GM15510 (cell line): ENCODE measurements around the gene KRT9.

Experiments used
- POLR2A ChIP-seq: IDR thresholded peaks from 3 replicates; pipeline ENCODE4 v1.6.1; 2011; ENCODE audit warnings: borderline replicate concordance; ENCODE audit not compliant: insufficient read length; ENCODE audit errors: extremely low read depth

KRT9 gene

GRCh38 chr17:41539979-41540701, 31.7 kb downstream of the KRT9 start:
- TF ChIP-seq POLR2A, result no peak

GRCh38 chr17:41539071-41539492, 32.8 kb downstream of the KRT9 start:
- TF ChIP-seq POLR2A, result no peak

DNA sequence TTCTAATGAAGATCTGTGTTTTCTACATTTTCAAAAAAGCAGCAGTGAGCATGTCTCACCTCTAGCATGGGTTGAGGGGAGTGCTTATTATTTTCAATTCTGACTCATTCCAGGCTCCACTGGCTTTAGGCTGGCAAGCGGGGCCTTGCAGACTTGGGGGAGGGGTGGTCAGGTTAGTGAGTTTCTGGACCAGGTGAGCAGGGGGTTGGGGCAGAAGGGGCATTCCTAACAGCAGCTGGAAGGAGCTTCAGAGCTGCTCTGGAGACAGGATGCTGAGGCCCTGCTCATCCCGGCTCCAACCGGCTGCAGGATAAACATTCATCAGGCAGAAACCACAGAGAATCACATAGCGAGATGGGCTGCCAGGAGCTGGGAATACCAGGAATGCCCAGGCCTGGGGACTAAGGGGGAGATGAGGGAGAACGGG, 33.3 kb downstream of the KRT9 start:
- TF ChIP-seq POLR2A, result no peak

- no peak for TF ChIP-seq POLR2A
These were observed 33.9 kb downstream of the KRT9 start for GRCh38 chr17:41537990-41538389.

DNA sequence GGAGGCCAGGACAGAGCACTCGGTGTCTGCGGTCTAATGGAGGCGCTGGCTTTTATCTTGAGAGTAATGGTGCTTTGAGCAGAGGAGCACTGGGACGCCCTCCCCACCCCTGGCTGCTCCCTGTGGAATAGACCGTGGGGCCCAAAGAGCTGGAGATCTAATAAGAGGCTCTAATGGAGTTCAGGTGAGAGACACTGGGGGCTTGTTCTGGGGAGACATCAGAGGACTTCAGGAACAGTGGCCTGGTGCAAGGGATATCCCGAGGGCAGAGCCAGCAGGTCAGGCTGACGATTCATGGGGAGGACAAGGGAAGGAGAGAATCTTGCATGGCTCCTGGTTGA, 34.3 kb downstream of the KRT9 start:
- no peak for TF ChIP-seq POLR2A

DNA sequence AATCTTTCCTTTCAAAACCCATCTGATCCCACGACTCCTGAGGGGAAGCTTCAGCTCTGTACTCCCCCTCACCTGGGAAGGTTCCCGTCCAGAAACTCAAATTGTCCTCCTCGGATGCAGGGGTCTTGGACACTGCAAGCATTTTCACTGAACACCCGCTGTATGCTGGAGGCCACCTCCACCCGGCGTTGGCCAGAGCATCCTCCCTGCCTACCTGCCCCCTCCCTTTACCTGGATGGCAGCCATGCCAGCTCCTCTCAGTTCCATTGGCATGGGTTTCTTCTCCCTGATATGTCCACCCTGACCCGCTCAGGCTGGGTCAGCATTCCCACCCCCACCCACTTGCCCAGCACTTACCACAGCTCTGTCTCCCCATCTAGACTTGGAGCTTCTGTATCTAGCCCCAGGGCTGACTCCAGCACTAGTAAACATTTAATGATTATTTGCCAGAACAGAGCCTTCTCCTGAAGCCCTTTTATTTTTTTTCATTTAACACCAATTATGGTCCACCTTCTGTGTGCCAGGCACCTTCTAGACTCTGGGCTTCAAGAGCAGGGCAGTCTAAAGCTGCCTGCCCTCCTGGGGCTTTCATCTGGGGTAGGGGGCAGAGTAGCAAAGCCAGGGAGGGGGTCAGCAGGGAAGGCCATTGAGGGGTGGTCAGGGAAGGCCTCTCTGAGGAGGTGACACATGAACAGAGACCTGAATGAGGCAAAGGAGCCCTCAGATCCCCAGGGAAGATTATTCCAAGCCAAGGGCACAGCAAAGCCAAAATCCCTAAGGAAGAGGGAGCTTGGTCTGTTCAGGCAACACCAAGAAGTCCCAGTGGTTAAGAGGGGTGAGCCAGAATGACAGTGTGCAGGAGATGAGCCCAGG, 34.9 kb downstream of the KRT9 start:
- no peak for TF ChIP-seq POLR2A

- TF ChIP-seq POLR2A, result no peak
These were observed 35.9 kb downstream of the KRT9 start for GRCh38 chr17:41535764-41536481.

GRCh38 chr17:41534899-41535546, 36.8 kb downstream of the KRT9 start:
- TF ChIP-seq POLR2A, result no peak

DNA sequence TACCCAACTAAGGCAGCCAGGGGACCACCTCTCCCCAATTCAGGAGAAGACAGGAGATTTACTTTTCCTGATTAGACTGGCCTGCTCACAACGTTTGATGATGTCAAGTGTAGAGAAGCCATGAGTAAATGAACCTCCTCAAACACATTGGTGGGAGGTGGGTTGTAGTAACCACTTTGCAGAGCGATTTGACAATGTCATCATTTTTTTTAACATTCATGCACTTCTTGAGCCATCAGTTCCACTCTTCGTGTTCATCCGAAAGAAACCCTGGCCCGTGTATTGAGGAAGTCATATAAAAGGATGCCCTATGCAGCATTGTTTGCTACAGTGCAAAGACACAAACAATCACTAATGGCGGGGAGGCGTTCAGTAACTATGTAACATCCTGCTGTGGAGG, 38.2 kb downstream of the KRT9 start:
- TF ChIP-seq POLR2A, result no peak

DNA sequence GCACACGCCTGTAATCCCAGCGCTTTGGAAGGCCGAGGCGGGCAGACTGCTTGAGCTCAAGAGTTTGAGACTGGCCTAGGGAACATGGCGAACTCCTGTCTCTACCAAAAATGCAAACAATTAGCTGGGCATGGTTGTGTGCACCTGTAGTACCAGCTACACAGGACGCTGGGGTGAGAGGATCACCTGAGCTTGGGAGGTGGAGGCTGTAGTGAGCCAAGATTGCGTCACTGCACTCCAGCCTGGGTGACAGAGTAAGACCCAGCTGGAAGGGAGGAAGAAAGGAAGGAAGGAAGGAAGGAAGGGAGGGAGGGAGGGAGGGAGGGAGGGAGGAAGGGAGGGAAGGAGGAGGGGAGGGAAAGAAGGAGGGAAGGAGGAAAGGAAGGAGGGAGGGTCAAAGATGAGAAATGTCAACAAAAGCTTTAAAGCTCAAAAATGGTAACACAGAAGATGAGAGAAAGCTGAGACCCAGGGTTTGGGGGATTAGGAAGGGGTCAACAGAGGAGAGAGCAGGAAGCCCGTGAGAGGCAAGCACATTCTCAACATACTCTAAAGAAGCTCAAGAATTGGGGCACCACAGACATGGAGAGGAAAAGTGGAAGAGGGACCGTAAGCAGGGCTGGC, 38.8 kb downstream of the KRT9 start:
- TF ChIP-seq POLR2A, result no peak

DNA sequence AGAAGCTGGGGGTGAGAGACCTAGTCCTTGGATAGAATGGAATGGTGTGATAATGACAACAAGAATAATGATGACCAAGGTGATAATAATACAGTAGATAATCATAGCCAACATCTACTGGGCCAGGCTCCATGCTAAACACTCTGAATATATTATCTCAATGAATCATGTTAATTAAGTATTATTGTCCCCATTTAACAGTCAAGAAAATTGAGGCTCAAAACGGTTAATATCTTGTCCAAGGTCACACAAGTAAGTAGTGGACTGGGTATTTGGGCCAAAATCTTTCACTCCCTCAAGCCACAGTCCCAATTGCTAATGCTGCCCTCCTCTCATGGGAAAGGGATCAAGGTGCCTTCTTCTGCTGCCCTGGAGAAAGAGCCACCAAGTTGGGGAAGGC, 39.9 kb downstream of the KRT9 start:
- no peak for TF ChIP-seq POLR2A

DNA sequence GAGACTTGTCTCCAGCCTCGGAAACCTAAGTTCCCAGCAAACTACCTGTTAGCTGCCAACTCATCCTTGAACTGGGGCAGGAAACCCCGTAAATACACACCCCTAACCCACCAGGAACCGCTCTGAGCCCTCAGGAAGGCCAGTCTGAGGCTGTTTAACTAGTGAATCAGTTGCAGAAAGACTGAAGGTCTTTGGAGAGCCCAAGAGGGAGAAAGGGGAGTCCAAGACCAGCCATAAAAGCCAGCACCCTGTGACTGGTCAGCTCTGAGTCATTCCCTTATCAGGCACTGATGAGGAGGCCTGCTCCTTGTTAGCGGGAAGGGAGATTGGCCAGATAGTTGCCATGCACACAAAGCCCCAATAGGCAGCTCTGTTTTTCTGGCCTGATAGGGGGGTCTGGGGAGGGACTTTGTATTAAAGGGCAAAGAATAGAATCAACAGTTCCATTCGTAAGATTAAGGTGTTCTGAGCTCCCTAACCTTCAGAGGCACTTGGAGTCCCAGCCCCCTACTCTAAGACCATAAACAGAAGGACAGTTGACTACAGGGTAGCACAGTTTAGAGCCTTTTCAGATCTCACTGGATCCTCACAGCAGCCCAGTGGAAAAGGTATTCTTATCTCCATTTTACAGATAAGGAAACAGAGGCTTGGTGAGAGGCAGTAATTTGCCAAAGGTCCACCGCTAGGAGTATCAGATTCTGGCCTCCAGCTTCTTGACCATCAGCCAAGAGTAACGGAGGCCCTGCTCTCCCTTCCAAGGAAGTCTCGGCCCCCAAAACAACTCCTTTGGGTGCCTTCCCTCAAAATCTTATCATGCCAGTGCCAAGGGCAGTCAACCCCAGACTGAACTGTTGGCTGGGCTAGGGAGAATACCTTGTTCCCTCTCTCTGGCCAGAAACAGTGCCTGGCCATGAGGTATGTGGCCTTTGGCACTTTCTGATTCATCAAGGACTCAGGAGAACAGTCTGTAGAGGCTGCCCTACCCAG, 41.5 kb downstream of the KRT9 start:
- TF ChIP-seq POLR2A, result no peak

- no peak for TF ChIP-seq POLR2A
These were observed 42.4 kb downstream of the KRT9 start for GRCh38 chr17:41529491-41529915.
